Measurements from ENCODE around the gene CD2BP2.
A peak's percentile ranks its signal among the peaks of the same experiment; 100 is the strongest.

Gene CD2BP2

GRCh38 chr16:30378236-30379157 is 23.4 kb upstream of the CD2BP2 start:
- peak; percentile 100 for DNase-seq

DNA sequence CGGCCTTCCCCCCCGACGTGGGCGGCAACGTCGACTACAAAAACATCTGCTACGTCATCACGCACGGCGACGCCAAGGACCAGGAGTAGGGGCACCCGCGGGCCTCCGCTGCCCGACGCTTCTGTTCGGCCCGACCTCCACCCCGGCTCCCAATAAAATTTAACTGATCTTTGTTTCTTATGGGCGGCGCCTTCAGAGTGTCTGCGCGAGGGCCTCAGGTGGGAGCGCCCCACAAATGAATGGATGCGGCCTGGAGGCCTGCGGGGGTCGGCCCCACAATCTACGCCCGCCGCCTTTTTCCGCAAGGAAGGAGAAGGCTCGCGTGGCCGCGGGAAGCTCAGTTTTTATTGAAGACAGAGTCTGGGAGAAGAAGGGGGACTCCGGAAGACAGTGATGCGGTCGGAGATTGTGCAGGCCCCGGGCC is 22.7 kb upstream of the CD2BP2 start:
- DNase-seq = peak; percentile 95

- no peak for DNase-seq
Measured at GRCh38 chr16:30377050-30377811, 22.1 kb upstream of the CD2BP2 start.

DNA sequence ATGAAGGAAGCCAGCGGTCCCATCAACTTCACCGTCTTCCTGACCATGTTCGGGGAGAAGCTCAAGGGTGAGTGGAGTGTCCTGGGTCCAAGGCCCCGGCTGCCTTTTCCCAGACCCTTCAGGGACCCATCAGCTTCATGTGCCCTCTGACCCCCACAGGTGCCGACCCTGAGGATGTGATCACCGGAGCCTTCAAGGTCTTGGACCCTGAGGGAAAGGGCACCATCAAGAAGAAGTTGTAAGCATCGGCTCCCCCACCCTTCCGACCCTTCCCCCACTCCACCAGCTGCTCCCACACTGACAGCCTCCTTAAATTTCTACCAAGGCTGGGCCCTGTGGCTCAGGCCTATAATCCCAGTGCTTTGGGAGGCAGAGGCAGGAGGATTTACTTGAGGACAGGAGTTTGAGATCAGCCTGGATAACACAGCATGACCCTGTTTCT is 21.4 kb upstream of the CD2BP2 start:
- no peak for DNase-seq

DNA sequence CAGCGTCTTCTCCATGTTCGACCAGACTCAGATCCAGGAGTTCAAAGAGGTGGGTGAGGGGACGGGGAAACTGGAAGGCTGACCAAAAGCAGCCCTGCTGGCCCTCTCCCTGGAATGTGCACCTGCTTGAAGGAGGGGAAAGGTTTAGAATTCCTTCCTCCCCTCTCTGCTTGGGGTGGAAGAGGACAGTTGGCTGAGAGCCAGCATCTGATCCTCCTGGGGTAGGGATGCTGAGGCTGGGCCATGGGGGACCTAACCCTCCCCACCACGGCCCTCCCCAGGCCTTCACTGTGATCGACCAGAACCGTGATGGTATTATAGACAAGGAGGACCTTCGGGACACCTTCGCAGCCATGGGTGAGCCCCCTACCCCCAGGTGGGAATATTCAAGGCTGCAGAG is 20.8 kb upstream of the CD2BP2 start:
- peak; percentile 32 for DNase-seq

GRCh38 chr16:30374538-30374937 is 19.4 kb upstream of the CD2BP2 start, which contains the start of gene MYL11:
MYL11 (plus strand) TSS chr16:30374802; CDS start chr16:30374858, 56 bp downstream.
- DNase-seq = peak; percentile 48

DNA sequence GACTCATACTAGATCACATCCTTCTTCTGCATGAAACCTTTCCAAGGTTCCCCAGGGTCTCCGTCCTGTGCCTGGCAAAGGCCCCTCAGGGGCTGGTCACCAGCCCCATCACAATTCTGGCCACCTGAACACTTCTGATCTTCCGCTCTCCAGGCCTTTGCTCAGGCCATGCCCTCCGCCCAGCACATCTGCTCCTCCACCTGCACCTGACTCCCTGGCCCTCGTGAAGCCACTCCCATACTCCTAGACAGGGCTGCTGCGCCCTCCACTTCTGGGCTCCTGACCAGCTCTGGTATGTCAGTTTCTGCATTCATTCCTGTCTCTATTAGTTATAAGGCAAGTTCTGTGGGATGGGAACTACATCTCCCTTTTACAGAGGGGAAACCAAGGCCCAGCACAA is 17.6 kb upstream of the CD2BP2 start:
- DNase-seq = no peak

GRCh38 chr16:30372038-30372712 is 17.1 kb upstream of the CD2BP2 start:
- peak; percentile 71 for DNase-seq

- no peak for DNase-seq
Measured at GRCh38 chr16:30371248-30371816, 16.2 kb upstream of the CD2BP2 start.

DNA sequence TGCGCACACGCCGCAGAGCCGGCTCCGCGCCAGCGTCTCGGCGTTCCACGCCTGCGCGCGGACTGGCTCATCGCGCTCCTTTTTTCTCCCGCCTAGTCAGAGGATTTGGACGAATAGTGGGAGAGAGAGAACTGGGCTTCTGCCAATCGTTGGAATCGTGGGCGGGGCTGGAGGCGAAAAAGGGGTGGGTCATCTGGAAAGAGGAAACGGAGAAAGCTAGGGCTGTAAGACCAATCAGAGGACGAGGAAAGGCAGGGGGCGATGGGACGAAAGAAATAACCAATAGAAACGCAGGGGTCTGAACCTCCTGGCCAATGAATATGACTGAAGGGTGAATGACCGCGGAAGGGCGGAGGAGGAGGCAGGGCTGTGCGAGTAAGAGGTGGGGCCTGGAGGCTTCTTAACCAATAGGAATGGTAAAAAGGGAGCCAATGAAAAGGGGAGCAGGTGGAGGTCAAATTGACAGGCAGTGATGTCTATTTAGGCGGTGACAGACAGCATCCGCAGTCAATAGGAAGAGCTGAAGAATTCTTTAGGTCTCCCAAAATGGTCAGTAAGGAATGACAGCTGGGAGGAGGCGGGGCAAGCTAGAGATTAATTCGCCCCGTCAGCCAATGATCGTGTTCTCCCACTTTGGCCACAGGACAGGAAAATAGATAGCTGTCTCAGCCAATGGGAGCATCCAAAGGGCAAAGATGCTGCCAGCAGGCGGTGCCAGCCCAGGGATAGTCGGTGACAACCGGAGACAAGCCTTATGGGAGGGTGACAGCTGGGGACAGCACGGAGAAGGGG is 15.5 kb upstream of the CD2BP2 start, which contains the start of gene TBC1D10B:
Gene TBC1D10B (minus strand): TSS at position 39 of the 792 bp plus-strand sequence. CDS start 311 bp downstream, outside the sequence.
- peak; percentile 100 for DNase-seq

- DNase-seq = no peak
Measured at GRCh38 chr16:30369938-30370455, 14.9 kb upstream of the CD2BP2 start.

DNA sequence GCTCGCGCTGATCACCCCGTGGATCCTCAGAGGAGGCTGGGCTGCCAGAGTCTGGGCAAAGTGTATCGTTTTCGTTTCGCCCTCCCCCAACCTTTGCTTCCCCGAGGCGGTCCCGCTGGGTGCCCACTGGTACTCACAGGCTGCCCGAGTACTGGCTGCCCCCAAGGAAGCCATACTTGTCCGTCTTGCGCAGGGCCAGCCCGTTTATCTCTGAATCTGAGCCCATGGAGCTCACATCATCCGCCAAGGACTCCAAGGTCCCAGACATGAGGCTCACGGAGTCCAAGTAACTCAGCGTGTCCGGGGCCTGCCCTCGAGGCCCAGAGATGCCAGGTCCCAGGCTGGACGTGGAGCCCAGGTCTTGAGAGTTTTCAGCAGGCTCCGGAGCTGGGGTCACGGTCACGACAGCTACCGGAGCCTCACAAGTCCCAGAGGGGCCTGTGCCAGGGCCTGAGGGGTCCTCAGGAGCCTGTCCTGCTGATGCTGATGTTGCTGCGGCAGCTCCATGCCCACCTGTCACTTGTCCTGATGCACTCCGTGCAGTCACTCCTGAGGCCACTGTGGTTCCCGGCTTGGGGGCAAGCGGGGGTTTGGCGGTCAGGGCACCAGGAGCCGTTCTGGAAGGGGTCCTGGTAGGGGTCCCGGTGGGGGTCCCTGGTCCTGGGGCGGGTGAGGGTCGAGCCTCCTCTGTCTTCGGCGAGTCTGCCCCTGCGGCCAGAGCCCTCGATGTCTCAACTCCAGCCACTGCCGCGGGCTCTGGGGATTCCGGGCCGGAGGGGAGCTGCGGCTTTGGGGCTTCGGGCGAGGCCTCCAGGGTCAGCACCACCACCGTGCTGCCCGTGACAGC is 14.2 kb upstream of the CD2BP2 start:
- DNase-seq = peak; percentile 44

DNA sequence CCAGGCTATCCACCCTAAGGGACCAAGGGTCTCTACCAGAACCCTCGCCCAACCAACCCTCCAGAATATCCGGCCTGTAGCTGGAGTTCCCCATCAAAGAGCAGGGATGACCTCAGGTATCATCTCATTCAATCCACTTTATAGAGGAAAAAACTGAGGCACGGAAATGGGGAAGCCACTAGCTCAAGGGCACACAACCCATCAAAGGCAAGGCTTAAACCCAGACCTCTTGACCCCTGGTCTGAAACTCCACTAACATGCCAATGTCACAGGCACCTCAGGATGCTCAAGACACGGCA is 13.6 kb upstream of the CD2BP2 start:
- DNase-seq = no peak

DNA sequence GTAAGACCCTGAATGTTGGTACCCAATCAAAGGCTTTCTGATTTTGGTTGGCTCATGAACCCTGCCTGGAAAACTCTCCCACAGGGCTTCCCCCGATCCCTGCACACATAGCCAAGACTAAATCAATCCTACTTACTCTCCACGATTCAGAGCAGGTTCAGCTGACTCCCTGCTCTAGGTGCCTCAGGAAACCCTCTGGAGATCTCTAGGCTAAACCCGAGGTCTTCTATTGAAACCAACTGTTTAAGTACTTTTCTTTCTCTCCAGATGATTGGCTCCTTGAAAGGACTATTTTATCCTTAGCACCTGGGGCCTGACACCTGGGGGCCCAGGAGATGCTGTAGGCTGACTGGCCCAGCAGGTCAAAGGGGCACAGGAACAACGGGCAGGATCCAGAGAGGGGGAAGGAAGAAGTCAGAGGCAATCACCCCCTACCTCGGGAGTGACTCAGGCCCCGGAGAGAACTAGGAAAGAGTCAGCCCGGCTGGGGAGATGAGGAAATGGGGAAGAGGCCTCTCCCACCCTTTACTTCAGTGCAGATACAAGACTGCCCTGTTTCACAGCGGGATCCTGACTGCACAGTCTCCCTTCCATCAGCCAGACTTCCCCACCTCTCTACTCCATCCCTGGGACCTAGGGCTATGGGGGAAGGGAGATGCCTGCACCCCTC is 13.1 kb upstream of the CD2BP2 start:
- DNase-seq = no peak

GRCh38 chr16:30367349-30368009 is 12.4 kb upstream of the CD2BP2 start:
- no peak for DNase-seq

DNA sequence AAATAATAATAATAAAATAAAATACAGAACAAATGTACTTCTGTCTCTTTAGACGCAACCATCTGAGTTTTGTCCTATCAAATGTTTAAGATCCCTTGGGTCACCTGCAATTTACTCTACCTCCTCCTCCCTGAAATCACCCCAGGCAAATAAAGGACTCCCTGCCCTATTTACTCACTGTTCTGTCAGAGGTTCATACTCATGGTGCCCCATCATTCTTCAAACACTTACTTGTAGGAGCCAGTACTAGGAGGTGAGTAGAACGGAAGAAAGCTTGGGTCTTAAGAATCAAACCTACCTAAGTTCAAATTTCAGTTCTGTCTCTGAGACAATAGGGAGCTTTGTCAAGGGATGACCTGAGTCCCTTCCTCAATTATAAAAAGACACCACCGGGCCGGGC is 11.4 kb upstream of the CD2BP2 start:
- DNase-seq = no peak

GRCh38 chr16:30365200-30365599 is 10.1 kb upstream of the CD2BP2 start:
- no peak for DNase-seq

DNA sequence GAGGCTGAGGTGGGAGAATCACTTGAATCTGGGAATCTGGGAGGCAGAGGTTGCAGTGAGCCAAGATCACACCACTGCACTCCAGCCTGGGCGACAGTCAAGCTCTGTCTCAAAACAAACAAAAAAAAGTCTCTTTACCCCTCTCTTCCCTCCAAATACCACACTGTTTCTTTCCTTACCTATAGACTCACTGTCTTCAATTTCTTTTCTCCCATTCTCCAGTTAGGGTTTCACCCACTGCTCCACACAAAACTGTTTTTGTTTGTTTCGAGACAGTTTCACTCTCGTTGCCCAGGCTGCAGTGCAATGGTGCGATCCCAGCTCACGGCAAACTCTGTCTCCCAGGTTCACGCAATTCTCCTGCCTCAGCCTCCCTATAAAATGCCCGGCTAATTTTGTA is 6.1 kb upstream of the CD2BP2 start:
- no peak for DNase-seq

DNA sequence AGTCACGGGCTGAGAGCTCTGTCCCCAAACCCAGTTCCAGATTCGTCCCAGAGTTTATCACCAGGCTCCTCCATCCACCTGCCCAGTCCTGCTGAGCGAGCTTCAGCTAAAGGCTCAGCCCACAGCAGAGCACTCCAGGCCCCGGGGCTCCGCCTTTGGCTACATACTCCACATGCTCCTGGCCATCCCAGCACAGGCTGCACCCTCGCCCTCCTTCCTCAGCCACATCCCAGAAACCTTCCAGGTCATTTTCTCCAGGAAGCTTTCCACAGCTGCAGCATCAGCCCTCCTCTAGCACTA is 4.7 kb upstream of the CD2BP2 start:
- no peak for DNase-seq
